ENCODE results near the gene PHF13.
"Not testable (repeated sequence)": the region's sequence is repeated elsewhere in the genome, so short reads cannot be mapped to it uniquely, and the experiment has no call there.

PHF13 gene

GRCh38 chr1:6660415-6661049 is 47.0 kb downstream of the PHF13 start:
- no peak for DNase-seq (ENCODE audit: low spot score)

- not testable (repeated sequence) for DNase-seq (ENCODE audit: low spot score)
Observed at GRCh38 chr1:6662468-6662867, 48.9 kb downstream of the PHF13 start.

GRCh38 chr1:6666696-6667095 is 53.2 kb downstream of the PHF13 start:
- DNase-seq (ENCODE audit: low spot score): no peak

GRCh38 chr1:6667139-6667538 is 53.6 kb downstream of the PHF13 start:
- no peak for DNase-seq (ENCODE audit: low spot score)

DNA sequence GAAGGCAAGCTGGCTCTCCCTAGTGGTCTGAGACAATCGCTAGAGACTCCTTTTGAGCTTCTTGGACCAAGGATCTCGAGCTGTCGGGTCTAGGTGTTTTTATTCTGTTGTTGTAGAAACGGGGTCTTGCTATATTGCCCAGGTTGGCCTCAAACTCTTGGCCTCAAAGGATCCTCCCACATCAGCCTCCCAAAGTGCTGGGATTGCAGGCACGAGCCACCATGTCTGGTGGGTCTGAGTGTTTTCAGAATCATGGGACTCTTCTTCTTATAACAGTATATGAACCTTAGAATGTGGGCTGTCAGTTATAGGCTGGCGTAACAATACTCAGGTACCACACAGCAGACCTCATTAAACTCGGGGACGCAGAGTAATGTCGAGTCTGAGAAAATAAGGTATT is 55.0 kb downstream of the PHF13 start:
- no peak for DNase-seq (ENCODE audit: low spot score)

GRCh38 chr1:6672558-6672957 is 59.0 kb downstream of the PHF13 start:
- no peak for DNase-seq (ENCODE audit: low spot score)

Measured in globus pallidus (tissue), 1 donor.